Loucy (cell line): ENCODE data around the gene RCAN3.

ENCODE experiments used
- H2AFZ ChIP-seq: fragments of 200-600 bp; sonication (generic); 2 replicates; pipeline ENCODE4 v1.6.0; 2016; ENCODE audit warnings: antibody characterized with exemption, mild to moderate bottlenecking, low read length, moderate library complexity
- H3F3A ChIP-seq: fragments of 200-600 bp; 2 replicates; pipeline ENCODE4 v1.6.0; 2016; ENCODE audit warnings: antibody characterized with exemption, low read depth, mild to moderate bottlenecking
- H3K27me3 ChIP-seq: fragments of 200-600 bp; sonication (generic); 2 replicates; pipeline ENCODE4 v1.6.1; 2014; ENCODE audit warnings: low read length, mild to moderate bottlenecking; ENCODE audit not compliant: insufficient read depth, poor library complexity, severe bottlenecking
- H3K36me3 ChIP-seq: fragments of 200-600 bp; sonication (generic); 2 replicates; pipeline ENCODE4 v1.6.1; 2016; ENCODE audit warnings: low read length; ENCODE audit not compliant: insufficient read depth
- H3K4me1 ChIP-seq: fragments of 200-600 bp; sonication (generic); 2 replicates; pipeline ENCODE4 v1.5.1; 2014; ENCODE audit warnings: low read length, mild to moderate bottlenecking; ENCODE audit not compliant: insufficient read depth, poor library complexity, severe bottlenecking
- H3K4me2 ChIP-seq: fragments of 200-600 bp; sonication (generic); 2 replicates; pipeline ENCODE4 v1.6.0; 2014; ENCODE audit warnings: antibody characterized with exemption, low read length, low read depth, mild to moderate bottlenecking; ENCODE audit not compliant: poor library complexity, severe bottlenecking
- H3K4me3 ChIP-seq: fragments of 200-600 bp; sonication (generic); 2 replicates; pipeline ENCODE4 v1.5.1; 2014; ENCODE audit warnings: low read length, mild to moderate bottlenecking, mixed read lengths; ENCODE audit not compliant: poor library complexity, severe bottlenecking
- H3K79me2 ChIP-seq: fragments of 200-600 bp; sonication (generic); 2 replicates; pipeline ENCODE4 v1.6.1; 2014; ENCODE audit warnings: low read length; ENCODE audit not compliant: insufficient read depth
- H3K9ac ChIP-seq: fragments of 200-600 bp; sonication (generic); 2 replicates; pipeline ENCODE4 v1.6.0; 2014; ENCODE audit warnings: mild to moderate bottlenecking, low read depth, low read length, moderate library complexity; ENCODE audit not compliant: poor library complexity, severe bottlenecking
- H3K9me2 ChIP-seq: fragments of 200-600 bp; sonication (generic); replicated peaks from 2 replicates; pipeline ENCODE4 v1.6.1; 2016; ENCODE audit warnings: low read depth, low read length, mixed read lengths
- H3K9me3 ChIP-seq: fragments of 200-600 bp; sonication (generic); 2 replicates; pipeline ENCODE4 v1.6.1; 2014; ENCODE audit warnings: mild to moderate bottlenecking, antibody characterized with exemption, low read length, low read depth; ENCODE audit not compliant: insufficient read depth
- H4K20me1 ChIP-seq: fragments of 200-600 bp; sonication (generic); 2 replicates; pipeline ENCODE4 v1.6.0; 2014; ENCODE audit warnings: antibody characterized with exemption, low read length, mild to moderate bottlenecking; ENCODE audit not compliant: insufficient read depth, poor library complexity, severe bottlenecking
- EZH2phosphoT487 ChIP-seq: fragments of 200-600 bp; IDR thresholded peaks from 2 replicates; pipeline ENCODE4 v1.6.1; 2018; ENCODE audit warnings: antibody characterized with exemption, mild to moderate bottlenecking, moderate library complexity, borderline replicate concordance
- TF ChIP-seq, protein P1 (sequence below): fragments of 200-600 bp; sonication (generic); conservative IDR thresholded peaks from 2 replicates; pipeline ENCODE4 v1.5.1; 2014; ENCODE audit warnings: mild to moderate bottlenecking, antibody characterized with exemption, low read length

RCAN3 gene

DNA sequence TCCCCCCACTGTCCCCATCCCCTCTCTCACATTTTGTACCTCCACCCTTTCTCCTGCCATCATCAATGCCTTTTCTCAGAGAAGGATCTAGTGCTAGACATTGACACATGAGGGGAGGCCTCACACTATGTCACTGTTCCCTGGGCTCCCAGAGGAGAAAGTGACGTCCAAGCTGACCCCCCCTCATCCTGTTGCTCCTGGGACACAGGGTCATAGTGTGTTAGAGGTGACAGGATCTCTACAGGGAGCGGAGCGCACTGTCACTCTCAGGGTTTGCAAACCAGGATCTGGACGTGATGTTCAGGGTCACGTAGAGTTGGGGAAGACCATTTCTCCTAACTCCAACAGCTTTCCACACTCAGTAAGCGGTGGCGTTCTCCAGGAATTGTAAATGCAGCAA, 55.8 kb downstream of the RCAN3 start:
- no peaks in the 10 kb centered on the region for H3K27me3 ChIP-seq
- H3F3A ChIP-seq: no peaks in the 10 kb centered on the region
- H2AFZ ChIP-seq: no peak overlapping the region
- H3K4me3 ChIP-seq: no peak overlapping the region
- H3K4me2 ChIP-seq: peak overlapping the region; percentile 44
- H3K9me2 ChIP-seq: no peaks in the 10 kb centered on the region
- H3K36me3 ChIP-seq: no peaks in the 10 kb centered on the region
- H3K9me3 ChIP-seq: no peaks in the 10 kb centered on the region
- H4K20me1 ChIP-seq: no peaks in the 10 kb centered on the region
- H3K79me2 ChIP-seq: no peaks in the 10 kb centered on the region
- peaks cover 19% of the 10 kb centered on the region for H3K4me1 ChIP-seq
- no peak overlapping the region for H3K9ac ChIP-seq
- TF ChIP-seq EZH2phosphoT487: no peak

- H3K9me3 ChIP-seq: no peaks in the 10 kb centered on the region
- peak overlapping the region; percentile 19 for H3K4me2 ChIP-seq
- H3K4me1 ChIP-seq: peaks cover 19% of the 10 kb centered on the region
- H3F3A ChIP-seq: no peaks in the 10 kb centered on the region
- no peaks in the 10 kb centered on the region for H3K79me2 ChIP-seq
- no peaks in the 10 kb centered on the region for H3K9me2 ChIP-seq
- H3K4me3 ChIP-seq: no peak overlapping the region
- peak overlapping the region; percentile 3 for H3K9ac ChIP-seq
- no peaks in the 10 kb centered on the region for H4K20me1 ChIP-seq
- no peaks in the 10 kb centered on the region for H3K36me3 ChIP-seq
- no peaks in the 10 kb centered on the region for H3K27me3 ChIP-seq
- TF ChIP-seq, protein P1, sequence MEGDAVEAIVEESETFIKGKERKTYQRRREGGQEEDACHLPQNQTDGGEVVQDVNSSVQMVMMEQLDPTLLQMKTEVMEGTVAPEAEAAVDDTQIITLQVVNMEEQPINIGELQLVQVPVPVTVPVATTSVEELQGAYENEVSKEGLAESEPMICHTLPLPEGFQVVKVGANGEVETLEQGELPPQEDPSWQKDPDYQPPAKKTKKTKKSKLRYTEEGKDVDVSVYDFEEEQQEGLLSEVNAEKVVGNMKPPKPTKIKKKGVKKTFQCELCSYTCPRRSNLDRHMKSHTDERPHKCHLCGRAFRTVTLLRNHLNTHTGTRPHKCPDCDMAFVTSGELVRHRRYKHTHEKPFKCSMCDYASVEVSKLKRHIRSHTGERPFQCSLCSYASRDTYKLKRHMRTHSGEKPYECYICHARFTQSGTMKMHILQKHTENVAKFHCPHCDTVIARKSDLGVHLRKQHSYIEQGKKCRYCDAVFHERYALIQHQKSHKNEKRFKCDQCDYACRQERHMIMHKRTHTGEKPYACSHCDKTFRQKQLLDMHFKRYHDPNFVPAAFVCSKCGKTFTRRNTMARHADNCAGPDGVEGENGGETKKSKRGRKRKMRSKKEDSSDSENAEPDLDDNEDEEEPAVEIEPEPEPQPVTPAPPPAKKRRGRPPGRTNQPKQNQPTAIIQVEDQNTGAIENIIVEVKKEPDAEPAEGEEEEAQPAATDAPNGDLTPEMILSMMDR: no peak
- TF ChIP-seq EZH2phosphoT487: no peak
- H2AFZ ChIP-seq: peak overlapping the region; percentile 58; the same call in 1 of the 2 replicates
Measured at GRCh38 chr1:24558902-24559791, 56.5 kb downstream of the RCAN3 start.

DNA sequence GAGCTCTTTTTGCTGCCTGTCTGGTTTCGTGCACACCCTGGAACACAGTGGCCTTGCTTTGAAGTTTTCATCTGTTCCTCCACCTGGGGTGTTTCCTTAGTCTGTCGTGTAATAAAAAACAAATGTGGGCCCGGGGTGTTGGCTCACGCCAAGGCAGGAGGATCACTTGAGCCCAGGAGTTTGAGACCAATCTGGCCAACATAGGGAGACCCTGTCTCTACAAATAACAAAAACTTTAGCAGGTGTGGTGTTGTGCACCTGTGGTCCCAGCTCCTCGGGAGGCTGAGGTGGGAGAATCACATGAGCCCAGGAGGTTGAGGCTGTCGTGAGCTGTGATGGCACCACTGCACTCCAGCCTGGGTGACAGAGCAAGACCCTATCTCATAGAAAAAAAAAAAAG, 57.7 kb downstream of the RCAN3 start:
- no peaks in the 10 kb centered on the region for H3K9me3 ChIP-seq
- H3F3A ChIP-seq: no peaks in the 10 kb centered on the region
- TF ChIP-seq, protein P1: no peak
- no peak for TF ChIP-seq EZH2phosphoT487
- no peak overlapping the region for H3K4me2 ChIP-seq
- H3K4me3 ChIP-seq: no peak overlapping the region
- no peaks in the 10 kb centered on the region for H3K36me3 ChIP-seq
- no peaks in the 10 kb centered on the region for H4K20me1 ChIP-seq
- no peaks in the 10 kb centered on the region for H3K9me2 ChIP-seq
- no peaks in the 10 kb centered on the region for H3K27me3 ChIP-seq
- no peak overlapping the region for H2AFZ ChIP-seq
- peaks cover 19% of the 10 kb centered on the region for H3K4me1 ChIP-seq
- no peak overlapping the region for H3K9ac ChIP-seq
- no peaks in the 10 kb centered on the region for H3K79me2 ChIP-seq
